Measurements from ENCODE around the gene UPK2.

GRCh38 chr11:118914178-118914918 is 41.8 kb upstream of the UPK2 start:
- no peak for TF ChIP-seq CTCF (conservative IDR thresholded peaks at IDR 0.05)
- no peak for TF ChIP-seq ZFX (IDR thresholded peaks at IDR 0.05)

Measured in C4-2B (cell line).